Panc1 (cell line): Measurements from ENCODE around the gene GRIK4.

ENCODE experiments used
- CTCF ChIP-seq: fragments of 450-650 bp; IDR thresholded peaks from 2 replicates; pipeline ENCODE4 v1.5.1; 2017; ENCODE audit warnings: mild to moderate bottlenecking
- POLR2AphosphoS5 ChIP-seq: IDR thresholded peaks from 2 replicates; pipeline ENCODE4 v1.6.1; 2012; ENCODE audit warnings: mild to moderate bottlenecking, low read depth, low read length, moderate library complexity
- REST ChIP-seq, 2 experiments: IDR thresholded peaks; 2 replicates each; pipeline ENCODE4 v1.6.1; 2011 to 2012; ENCODE audit warnings: low read depth in 2 of 2, control low read depth in 1 of 2, low read length in 1 of 2, mild to moderate bottlenecking in 1 of 2, moderate library complexity in 1 of 2; ENCODE audit not compliant: insufficient read depth in 1 of 2
- SIN3A ChIP-seq: IDR thresholded peaks from 2 replicates; pipeline ENCODE4 v1.6.1; 2012; ENCODE audit warnings: low read depth, mild to moderate bottlenecking, low read length, moderate library complexity, borderline replicate concordance; ENCODE audit not compliant: insufficient read depth
- TCF7L2 ChIP-seq: IDR thresholded peaks from 2 replicates; pipeline ENCODE4 v1.6.1; 2011; ENCODE audit warnings: mild to moderate bottlenecking, low read depth, low read length, inconsistent platforms

GRCh38 chr11:120929664-120930154 lies 418.2 kb downstream of the GRIK4 start:
- TF ChIP-seq CTCF (peak; percentile 94), REST (IDR thresholded peaks at IDR 0.05; ENCODE audit: insufficient read depth in 1 of 2, low read depth in 2 of 2, low read length in 1 of 2) (no peak), TCF7L2 (no peak), POLR2AphosphoS5 (no peak), SIN3A (no peak)
